ENCODE measurements around the gene TTC28. TPM values are rescaled to one million over a fixed set of nuclear protein-coding genes. Genes with fewer than 3 reads are reported as not detected.

Gene TTC28
- total and polyA plus RNA-seq, 12 donors: 2.1 to 27.7 (median 20.4) TPM

DNA sequence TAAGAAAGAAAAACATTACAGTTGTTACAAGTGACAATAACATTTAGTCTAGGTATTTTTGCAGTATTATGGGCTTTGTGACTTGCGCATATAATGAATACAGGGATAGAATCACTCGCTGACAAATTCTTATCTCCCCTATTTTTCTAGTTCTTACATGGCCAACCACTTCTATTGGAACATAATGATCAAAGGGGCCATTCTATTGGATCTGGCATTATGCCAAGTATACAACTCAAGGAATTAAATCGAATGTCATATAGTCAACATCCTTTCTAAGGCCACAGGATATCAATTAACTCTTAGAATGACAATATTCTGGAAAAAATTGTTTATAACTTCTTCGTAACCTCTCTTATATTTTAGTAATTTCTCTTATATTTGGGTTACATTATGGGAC lies 272.0 kb downstream of the TTC28 start:
- intact Hi-C loops (cut with DNase I): no loop called here
- 83 to 84% methylated on average over 4 of the region's 4 CpGs for WGBS, 2 donors

GRCh38 chr22:28406246-28406645 lies 273.4 kb downstream of the TTC28 start:
- 97 to 98% methylated on average over 3 of the region's 3 CpGs for WGBS, 2 donors
- TF ChIP-seq CTCF (IDR thresholded peaks at IDR 0.05): no peak

More for the DNA sequence above, 272.0 kb downstream of the TTC28 start:
- no peak overlapping the region for H3K27ac ChIP-seq
- no peaks in the 10 kb centered on the region for H3K9me3 ChIP-seq
- no peaks in the 10 kb centered on the region for H3K36me3 ChIP-seq
- DNase-seq (no peak), ATAC-seq (no peak)
- H3K4me1 ChIP-seq: peaks cover 0 to 37% (median 20%) of the 10 kb centered on the region in 9 donors
- no peak for TF ChIP-seq CTCF (IDR thresholded peaks at IDR 0.05)
- H3K27me3 ChIP-seq: no peaks in the 10 kb centered on the region
- H3K4me3 ChIP-seq: no peak overlapping the region

GRCh38 chr22:28405588-28405987 lies 274.1 kb downstream of the TTC28 start:
- Histone ChIP-seq H3K36me3 (no peaks in the 10 kb centered on the region), H3K4me3 (no peak overlapping the region), H3K9me3 (no peaks in the 10 kb centered on the region), H3K27me3 (no peaks in the 10 kb centered on the region), H3K27ac (no peak overlapping the region), H3K4me1 (peaks cover 0 to 27% (median 12%) of the 10 kb centered on the region in 9 donors)
- no peak for DNase-seq
- intact Hi-C loops (cut with DNase I): no loop called here
- no peak for TF ChIP-seq CTCF (IDR thresholded peaks at IDR 0.05)
- no peak for ATAC-seq

More at GRCh38 chr22:28406246-28406645, 273.4 kb downstream of the TTC28 start:
- Histone ChIP-seq H3K9me3 (no peaks in the 10 kb centered on the region), H3K36me3 (no peaks in the 10 kb centered on the region), H3K27ac (no peak overlapping the region), H3K4me3 (no peak overlapping the region), H3K4me1 (peaks cover 0 to 33% (median 16%) of the 10 kb centered on the region in 9 donors), H3K27me3 (no peaks in the 10 kb centered on the region)
- DNase-seq (no peak), ATAC-seq (no peak)
- intact Hi-C loops (cut with DNase I): no loop called here

DNA sequence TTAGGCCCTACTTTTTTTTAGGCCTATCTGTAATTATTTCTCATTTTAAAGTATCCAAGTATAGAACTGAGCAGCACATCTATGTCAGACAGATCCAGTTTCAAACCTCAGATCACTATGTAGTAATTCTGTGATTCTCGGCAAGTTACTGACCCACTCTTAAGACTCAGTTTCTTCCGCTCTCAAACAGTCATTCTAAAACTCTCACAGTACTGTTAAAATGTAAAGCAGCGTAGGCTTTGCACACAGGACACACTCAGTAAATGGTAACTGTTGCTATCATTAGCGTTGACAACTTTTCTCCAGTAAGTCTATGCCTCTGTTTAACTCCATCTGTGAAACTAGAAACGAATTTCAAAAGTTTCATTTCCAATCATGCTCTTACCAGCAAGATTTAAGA lies 277.1 kb downstream of the TTC28 start:
- ATAC-seq (no peak), DNase-seq (no peak)
- no peaks in the 10 kb centered on the region for H3K9me3 ChIP-seq
- intact Hi-C loops (cut with DNase I): no loop called here
- no peaks in the 10 kb centered on the region for H3K27me3 ChIP-seq
- no peak overlapping the region for H3K27ac ChIP-seq
- H3K4me1 ChIP-seq: peaks cover 0 to 13% (median 4%) of the 10 kb centered on the region in 9 donors
- H3K36me3 ChIP-seq: no peaks in the 10 kb centered on the region
- no peak overlapping the region for H3K4me3 ChIP-seq
- TF ChIP-seq CTCF (IDR thresholded peaks at IDR 0.05): no peak
- 94 to 95% methylated on average over 5 of the region's 5 CpGs for WGBS, 2 donors
